GOT3 (cell line): ENCODE results near the gene COBL.

Source experiments
- DNase-seq: peaks from one replicate; lab custom pipeline; 2025; ENCODE audit warnings: mixed read lengths; lab: John Stamatoyannopoulos, UW

The COBL gene

DNA sequence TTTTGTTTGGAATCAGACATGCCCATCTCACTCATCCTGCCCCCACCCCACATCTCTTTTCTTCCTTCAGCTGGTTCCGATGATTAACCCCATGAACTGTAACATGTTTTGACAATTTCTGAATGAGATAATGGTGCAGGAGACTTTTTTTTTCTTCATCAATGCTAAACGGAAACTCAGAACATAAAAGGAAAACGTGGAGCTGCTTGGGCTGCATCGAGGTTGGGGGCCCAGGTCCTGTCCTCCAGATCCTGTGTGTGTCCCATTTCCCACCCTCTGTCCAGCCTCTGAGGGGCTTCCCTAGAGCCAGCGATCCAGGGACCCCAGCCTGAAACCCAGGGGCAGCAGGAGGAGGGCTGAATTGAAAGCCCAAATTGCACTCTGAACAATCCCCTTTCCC lies 270.1 kb downstream of the COBL start:
- DNase-seq: no peak

DNA sequence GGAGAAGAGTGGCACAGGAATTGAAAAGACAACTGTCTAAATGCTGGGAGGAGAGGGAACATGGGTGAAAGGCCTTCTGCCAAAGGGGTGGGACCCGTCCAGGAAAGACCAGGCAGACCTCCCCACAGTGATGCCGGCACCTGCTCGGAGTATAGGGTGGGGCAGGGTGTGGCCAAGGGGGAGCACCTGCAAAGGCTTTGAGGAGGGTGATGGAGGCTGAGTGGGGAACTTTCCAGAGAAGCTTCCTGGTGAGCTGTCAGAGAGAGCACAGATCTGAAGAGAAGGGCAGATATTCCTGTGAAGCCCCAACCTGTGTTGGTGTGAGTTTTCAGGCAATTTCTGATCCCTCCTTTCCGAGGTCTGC lies 270.5 kb downstream of the COBL start:
- no peak for DNase-seq

DNA sequence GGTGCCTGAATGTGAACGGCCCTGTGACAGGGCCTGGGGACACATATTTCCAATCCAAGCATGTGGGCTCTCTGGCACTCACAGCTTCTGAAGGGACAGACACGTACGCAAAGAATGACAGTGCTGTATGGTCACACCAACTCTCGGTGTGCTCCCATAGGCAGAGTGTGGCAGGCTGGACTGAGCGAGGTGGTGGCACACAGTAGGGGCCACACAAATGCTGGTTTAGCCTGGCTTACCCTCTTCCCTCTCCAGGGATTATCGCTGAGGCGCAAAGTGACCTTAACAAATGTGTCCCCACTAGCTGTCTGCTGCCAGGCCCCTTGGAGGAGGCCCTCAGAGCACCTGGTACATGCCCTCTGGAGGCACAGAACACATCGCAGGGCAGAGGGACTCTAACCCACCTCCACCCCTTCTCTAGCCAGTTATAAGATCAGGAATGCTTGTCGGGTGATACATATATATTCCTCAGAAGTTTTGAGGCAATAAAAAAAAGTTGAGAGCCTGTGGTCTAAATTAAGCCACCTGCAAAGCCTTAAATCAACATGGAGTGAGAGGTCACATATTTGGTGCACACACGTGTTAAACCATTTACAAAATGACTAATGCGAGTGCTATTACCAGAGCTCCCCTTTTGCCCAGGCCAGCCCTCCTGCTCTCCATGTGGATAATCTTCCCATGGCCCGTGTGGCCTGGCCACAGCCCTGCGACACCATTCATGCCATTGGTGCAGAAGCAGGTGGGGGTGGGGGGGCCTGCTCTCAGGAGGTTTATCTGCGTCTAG lies 271.1 kb downstream of the COBL start:
- DNase-seq: no peak

DNA sequence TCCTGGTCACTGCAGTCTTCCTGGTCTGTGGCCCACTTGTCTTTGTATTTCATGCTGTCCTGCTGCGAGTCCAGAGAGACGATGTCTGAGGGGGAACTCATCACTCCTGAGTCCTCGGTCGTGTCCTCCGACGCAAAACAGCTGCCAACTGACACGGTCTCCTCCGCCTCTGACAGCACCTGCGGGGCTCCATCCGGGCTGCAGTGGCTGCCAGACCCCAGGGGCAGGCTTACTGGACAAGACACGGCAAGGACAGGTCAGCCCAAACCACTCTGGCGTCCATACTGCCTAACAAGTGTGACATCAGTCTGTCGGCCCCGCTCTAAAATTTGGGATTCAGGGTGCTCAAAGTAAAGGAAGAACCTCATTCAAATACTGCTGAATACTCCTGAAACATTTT lies 273.1 kb downstream of the COBL start:
- DNase-seq: no peak

DNA sequence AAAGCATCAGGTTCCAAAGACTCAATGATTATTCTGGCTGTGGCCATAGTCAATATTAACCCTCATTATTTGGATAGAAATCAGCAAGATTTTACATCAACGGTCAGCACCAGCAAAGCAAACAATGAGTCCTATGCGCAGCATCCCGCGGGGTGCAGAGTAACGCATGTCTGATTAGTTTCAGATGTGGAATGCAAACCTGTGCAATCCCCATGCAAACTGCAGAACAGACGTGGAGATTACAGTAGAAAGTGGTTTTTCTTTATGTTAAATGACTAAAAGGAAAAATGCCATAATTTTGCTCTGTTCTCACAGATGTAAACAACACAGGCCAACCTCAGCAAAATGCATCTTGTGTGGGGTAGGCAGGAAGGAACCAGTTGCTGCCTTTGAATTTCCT lies 275.8 kb downstream of the COBL start:
- no peak for DNase-seq

DNA sequence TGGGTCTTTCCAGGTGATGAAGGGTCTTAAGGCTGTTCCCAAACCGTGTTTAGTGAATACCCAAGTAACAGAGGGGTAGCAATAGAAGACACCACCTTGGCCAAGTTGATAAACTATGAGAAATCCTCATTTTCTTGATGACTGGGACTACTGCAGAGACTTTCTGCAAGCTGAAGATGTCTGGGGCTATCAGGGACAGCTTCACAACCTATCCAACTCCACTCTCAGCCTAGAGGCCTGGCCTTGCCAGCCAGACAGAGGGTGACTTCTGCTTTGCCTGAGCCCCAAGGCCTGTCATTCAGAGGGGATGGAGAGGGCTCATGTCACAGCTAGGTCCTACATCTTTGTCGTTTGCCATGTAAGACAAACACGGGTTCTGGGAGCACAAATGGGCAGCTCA lies 278.0 kb downstream of the COBL start:
- no peak for DNase-seq

DNA sequence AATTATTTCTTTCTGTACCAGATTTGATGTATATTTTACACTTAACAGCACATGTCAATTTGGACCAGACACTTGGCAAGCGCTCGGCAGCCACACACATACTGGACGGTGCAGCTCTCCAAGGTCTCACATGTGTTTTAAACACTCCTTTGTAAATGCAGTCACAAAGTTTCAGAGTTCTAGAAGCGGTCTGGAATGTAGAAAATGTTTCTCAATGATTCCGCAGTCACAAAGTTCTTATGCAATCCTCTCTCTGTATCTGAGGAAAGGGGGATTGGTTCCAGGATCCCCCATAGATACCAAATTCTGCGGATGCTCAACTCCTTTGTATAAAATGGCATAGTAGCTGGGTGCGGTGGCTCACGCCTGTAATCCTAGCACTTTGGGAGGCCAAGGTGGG lies 280.9 kb downstream of the COBL start:
- no peak for DNase-seq

DNA sequence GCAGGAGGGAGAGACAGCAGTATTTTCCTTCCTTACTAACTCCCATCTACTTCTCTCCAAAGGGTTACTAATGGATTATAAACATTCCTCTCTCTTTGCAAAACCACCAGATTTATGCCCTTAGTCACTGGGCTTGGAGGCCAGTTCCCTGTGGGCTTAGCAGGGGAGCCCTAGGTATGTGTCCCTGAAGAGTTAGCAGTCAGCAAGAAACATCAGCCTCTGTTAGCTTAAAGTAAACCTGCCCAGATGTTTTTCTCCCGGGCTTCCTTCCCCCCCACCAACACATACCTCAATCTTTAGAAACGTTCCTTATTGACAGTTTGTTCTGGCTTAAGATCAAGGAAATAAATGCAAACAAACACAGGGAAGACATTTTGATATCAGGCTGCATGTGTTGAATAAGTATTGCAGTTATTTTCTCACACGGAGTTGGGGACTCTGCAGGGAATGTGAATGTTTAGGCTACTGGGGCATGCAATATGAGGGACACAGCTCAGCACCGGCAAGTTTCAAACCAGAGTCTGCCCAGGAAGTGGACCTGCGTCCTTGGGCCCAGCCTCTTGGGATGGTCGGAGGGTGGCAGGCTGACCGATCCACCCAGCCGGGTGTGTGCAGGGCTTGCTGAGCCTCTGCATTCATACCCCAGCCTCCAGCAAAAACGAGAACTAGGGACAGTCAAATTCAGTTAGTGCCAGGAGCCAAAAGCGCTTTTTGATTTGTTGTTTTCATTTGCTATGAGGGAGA lies 281.9 kb downstream of the COBL start:
- DNase-seq: no peak

DNA sequence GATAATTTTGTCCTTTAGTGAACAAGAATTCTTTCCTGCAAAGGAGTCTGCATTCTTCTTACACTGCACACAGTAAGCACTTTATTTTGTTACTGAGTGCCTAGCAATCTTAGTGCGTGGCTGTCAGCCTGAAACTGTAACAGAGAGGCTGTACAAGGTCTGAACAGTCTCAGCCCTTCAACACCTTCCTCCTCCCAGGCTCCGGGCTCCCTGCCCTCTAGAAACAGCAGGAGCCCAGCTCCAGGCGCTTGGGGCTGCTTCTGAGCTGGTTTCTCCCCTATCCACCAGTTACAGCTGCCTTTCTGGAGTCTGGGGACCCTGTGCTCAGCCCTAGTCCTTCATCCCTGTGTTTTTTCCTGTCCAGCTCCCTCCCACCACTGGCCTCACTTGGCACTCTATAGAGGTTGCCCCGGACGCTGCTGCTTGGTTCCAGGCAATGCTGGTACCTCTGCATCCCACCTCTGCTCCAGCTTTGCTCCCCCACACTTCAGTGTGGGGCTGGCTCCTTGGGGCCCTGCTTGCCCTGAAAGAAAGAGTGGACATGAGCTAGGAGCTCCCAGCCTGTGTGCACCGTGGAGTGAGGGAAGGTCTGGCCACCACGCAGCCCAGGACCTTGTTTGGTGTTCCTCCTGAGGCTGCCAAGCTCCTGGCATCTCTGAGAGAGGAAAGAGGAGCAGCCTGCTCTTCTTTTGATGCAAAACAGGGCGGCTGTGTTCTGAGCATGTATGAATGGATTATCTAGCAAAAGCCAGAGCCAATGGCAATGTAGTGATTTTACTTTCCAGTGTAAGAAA lies 282.7 kb downstream of the COBL start:
- no peak for DNase-seq

DNA sequence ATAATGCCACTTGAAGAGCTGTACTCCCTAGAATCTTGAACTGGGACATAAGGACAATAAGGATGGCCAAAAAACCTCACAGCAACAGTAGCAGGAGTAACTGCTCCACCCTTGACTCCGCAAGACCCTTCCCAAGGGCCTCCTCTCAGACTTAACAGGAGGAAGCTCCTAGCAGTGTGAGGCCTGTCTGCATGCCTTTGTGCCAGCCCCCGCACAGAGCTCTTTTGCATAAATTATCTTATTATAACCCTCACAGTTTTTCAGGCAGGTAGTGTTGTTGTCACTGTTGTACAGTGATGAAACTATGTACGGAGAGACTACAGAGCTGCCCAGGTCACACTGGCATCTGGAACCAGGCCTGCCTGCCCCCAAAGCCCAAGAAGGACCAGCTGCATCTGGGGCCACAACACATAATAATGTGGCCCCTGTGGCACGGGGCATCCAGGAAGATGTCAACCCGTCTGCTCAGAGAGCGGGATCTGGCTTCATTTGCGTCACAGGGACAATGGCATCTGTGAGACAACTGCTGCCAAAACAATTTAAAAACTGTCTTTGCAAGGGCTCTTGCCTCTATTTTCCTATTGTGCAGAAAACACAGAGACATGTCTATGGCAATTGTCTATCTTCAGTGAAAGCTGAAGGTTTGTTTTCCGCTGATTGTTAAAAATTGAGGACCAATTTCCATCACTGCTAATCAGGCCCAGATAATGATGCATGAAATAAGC lies 284.7 kb downstream of the COBL start:
- DNase-seq: no peak

DNA sequence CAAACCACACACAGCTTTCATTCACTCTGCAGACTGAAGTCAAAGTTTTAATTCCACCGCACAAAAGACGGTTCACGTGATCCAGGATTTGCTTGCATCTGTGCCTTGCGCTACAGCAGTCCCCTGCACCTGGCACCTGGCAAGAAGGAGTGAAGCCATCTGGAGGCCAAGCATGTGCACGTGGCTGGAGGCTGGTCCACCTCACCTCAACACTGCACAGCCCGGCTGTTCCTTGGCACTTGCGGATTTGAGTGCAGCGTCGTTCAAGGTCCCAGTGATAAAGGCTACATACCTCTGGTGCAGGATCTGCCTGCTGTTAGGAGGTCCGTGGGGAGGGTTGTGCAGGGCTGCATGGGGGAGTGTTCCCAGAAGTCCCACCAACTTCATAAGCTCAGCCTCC lies 285.4 kb downstream of the COBL start:
- no peak for DNase-seq

DNA sequence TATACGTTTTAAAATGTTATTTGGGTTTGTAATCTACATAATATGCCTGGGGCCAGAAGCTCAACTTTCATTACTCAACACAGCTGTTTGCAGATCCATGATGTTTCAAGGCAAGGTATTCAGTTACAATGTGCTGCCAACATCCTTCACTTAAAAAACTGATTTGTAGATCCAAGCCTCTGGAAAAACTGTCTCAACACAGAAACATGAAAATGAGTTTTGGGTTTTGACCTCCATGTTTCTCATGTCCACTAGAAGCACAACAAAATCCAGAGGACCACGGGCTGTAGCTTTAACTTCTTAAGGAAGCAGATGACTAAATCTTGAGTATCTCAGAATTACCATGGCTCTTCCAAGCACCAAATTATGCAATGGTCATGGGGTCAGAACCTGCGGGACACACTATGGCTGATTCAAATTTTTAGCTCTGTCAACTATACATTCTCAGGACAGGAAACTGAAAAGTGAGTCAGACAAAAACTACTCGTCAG lies 286.9 kb downstream of the COBL start:
- DNase-seq: no peak

DNA sequence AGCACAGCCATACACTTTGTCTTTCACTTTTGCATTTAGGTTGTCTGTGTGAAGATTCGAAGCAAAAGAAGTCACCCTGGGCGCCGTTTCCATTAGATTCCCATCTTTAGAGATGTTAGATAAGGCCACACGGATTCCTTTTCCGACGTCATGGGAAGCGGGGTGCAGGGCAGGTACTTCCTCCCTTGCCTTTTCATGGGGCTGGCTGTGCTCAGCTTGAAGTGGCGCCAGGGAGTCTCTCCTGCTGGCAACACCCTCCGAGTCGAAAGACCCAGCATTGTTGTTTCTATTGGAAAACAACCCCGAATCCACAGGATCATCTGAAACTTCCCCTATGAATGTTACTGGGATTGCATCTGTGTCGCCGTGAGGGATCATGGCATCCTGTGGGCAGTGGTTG lies 287.5 kb downstream of the COBL start:
- no peak for DNase-seq

DNA sequence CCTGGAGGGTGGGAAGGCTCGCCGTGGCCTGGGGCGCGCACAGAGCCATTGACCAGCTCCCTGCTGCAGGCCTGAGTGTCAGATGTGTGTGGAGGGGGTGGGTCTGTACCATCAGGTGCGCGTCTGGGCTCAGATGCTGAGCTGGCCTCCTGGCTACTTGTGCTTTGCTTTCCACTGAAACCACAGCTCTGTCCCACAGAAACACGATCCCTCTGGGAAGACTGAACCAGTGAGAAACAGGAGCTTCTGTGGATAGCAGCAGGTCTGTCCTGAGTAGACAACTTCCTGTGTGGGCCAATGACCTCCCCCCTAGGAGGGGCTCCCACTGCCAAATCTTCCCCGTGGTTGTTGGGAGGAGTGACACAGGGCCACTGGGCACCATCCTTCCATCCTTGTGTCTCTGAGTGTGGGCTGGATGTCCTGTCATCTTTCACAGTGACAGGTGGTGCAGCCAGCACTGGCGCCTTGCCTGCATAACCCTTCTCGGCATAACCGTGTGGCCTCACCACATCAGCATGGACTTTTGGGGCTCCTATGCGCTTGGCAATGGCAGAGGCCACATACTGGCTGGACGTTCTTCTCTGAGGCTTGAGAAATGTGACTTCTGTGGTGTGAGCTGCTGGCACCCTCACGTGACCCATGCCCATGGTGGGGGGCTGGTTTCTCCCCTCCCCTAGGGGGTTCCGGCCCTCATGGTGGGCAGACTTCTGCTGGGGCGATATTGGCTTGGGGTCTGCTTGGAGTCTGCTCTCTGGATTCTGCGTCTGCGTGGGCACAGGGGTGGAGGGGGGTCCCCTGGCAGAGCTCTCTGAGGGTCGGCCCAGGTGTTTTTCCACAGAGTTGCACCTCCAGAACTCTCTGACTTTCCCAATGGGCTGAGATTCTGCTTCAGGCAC lies 288.4 kb downstream of the COBL start:
- no peak for DNase-seq

DNA sequence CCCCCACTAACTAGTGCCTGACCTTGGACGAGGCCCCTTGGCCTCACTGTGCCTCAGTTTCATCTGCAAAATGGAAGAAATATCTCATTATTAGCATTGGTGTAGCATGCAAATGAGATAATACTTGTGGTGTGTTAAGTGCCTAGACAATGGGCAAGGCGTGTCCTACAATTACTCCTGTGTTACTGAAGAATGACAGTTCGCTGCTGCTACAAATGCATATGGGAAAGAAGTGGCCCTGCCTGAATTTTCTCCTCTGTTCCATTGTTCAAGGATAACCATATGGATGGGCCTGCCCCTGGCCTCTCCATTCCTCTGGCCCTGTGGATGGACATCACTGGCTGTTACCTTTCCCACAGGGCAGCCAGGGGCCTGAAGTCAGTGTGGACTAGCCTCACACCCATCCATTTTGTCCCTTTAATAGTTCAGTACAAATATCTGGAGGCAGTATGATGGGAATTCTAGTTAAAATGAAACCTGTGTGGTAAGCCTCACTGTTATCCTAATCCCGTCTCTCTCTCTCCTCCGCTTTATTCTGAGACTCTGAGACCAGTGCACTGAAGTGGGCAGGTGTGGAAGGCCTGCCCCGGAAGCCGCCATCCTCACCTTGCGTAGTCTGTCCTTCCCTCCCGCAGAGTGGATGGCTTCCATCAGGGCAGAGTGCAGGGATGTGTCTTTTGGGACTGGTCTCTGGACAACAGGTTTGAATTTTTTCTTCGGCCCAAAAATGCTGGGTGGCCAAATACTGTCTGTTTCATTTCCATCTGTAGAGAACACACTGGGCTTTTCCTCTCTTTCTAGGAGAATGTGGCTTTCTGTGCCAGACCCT lies 289.3 kb downstream of the COBL start:
- DNase-seq: no peak

DNA sequence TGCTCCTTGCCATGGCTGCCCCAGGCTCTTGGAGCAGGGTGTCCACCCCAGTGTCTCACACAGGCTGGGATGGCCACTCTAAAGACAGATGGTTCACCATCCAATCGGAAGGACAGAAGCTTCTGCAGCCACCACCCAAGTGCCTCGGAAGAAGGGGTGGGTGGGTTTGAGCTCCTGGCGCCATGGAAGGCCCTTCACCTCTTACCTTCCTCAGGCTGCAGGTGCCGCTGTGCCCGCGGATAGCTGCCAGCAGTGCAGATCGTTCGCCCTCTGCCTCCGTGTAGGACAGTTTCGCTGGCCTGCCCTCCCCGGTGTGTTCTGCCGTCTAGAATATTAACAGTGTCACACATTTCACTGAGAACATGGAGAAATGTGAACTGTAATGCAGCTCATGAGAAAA lies 290.3 kb downstream of the COBL start:
- no peak for DNase-seq

DNA sequence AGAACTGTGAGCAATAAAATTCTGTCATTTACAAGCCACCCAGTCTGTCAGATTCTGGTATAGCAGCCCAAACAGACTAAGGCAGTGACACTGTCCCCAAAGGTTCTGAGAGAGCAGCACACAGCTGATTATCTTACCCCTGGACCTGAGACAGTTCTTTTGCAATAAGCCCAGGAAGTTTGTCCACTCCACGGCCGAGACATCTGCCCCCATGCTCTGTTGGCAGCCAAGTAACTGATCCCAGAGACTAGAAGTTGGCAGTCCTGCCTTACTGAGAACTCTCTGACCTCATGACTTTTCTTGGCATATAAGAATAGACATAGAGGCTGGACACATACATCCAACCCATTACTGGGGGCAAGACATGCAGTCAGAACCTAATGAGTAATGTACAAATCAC lies 290.9 kb downstream of the COBL start:
- no peak for DNase-seq

DNA sequence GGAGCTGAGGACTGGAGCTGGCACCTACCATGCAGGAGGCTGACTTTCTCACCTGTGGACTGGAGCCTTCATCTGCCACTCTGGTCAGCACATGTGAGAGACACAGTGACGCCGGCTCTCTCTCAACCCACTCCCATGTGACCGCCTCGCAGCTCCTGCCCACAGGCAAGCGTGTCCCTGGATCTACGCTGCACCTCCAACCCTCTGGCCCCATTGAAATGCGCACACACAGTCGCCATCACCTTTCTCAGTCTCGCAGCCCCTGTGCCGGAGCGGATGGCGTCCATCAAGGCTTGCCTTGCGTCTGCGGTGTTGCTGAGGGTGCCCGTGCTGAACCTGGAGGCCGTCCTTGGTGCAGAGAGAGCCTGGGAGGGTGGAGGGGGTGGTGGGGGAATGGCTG lies 291.7 kb downstream of the COBL start:
- DNase-seq: no peak

DNA sequence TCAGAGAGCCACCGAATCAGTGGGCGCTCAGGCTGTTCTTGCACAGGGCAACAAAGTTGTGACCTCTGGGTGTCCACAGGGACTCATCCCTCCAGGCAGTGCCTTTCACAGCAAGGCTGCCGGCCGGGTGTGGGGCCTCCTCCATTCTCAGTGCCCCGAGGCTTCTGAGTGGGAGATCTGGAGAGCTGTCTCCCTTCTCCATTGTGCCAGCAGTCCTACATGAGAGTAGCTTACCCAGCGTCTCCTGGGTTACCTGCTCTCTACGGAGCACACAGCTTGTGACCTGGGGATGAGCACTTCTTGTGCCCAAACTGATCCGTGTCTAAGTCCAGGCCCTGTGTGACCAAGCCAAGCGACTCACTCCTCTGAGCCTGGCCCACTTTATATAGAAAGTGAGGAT lies 293.1 kb downstream of the COBL start:
- no peak for DNase-seq

DNA sequence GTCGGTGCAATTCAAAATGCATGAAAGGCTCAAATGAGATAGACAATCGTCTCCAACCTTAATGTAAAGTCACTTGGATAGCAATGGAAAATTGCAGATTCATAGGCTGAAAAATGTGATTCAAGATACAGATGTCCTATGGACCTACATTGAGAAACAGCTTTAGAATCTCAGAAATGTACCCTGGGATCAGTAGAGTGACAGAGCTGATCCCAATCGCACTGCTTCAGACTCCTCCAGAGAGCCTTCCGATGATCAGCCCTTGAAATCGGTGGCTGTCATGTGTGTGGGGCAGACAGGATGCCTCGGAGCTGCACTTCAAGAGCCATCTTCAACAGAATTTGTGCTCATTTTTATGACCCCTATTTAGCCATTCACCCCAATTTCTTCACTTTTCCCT lies 293.8 kb downstream of the COBL start:
- no peak for DNase-seq
